IgD-negative memory B cell (primary cell): ENCODE measurements around the gene TUBGCP6. TPM values are rescaled to one million over a fixed set of nuclear protein-coding genes. Genes with fewer than 3 reads are reported as not detected.
"Not testable (repeated sequence)": the region's sequence is repeated elsewhere in the genome, so short reads cannot be mapped to it uniquely, and the experiment has no call there.

Experiments
- H3K27ac Mint-ChIP-seq, 3 donors: one replicate each; pipeline ENCODE4 v1.8.0; 2020 to 2022; ENCODE audit warnings: mild to moderate bottlenecking in 3 of 3, mixed read lengths in 3 of 3, moderate library complexity in 1 of 3
- H3K27me3 Mint-ChIP-seq: one replicate; pipeline ENCODE4 v1.8.0; 2021; ENCODE audit warnings: mixed read lengths
- H3K36me3 Mint-ChIP-seq: one replicate; pipeline ENCODE4 v1.8.0; 2020; ENCODE audit warnings: mild to moderate bottlenecking, mixed read lengths
- H3K4me1 Mint-ChIP-seq, 3 donors: one replicate each; pipeline ENCODE4 v1.8.0; 2020 to 2022; ENCODE audit warnings: mixed read lengths in 3 of 3, mild to moderate bottlenecking in 1 of 3
- H3K4me3 Mint-ChIP-seq, 4 donors: one replicate each; pipeline ENCODE4 v1.8.0; 2020 to 2022; ENCODE audit warnings: mild to moderate bottlenecking in 4 of 4, mixed read lengths in 4 of 4, moderate library complexity in 3 of 4
- H3K9me3 Mint-ChIP-seq, 3 donors: one replicate each; pipeline ENCODE4 v1.8.0; 2020 to 2021; ENCODE audit warnings: mixed read lengths in 3 of 3, mild to moderate bottlenecking in 1 of 3
- polyA plus RNA-seq: library from polyadenylated mRNA; unstranded; fragments of 300-500 nt; fragmentation: Illumina TruSeq; gene quantifications from one replicate; pipeline ENCODE4 v1.2.3, GENCODE V29; 2021

TUBGCP6 gene
- polyA plus RNA-seq, 1 donor from 2014 or later = 17.0 TPM

DNA sequence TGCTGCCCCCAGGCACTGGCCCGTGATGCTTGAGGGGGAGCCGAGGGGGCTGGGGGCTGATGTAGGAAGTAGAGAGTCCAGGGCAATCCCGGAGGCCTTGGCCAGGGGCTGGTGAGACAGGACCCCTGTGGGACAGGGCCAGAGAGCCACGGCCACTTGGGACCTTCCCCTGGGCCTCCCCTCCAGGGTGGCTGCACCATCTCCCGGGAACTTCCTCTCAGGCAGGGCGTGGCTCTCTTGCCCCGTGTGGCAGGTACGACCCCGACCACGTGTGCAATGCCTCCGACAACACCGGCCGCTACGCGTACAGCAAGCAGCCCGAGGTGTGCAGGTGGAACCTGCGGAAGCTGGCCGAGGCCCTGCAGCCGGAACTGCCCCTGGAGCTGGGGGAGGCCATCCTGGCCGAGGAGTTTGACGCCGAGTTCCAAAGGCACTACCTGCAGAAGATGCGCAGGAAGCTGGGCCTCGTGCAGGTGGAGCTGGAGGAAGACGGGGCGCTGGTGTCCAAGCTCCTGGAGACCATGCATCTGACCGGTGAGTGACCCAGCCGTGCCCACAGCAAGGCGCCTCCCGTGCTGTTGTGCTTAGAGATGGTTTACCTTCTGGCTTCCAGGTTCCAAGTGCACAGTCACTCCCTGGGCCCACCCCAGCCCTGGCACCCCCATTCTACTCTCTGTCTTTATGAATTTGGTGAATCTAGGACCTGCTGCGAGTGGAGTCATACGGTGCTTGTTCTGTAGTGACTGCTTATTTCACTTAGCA lies 34.3 kb downstream of the TUBGCP6 start:
- Mint-ChIP-seq H3K4me3 (peak overlapping the region in 1 of 4 donors; percentile 26), H3K27ac (peak overlapping the region in 1 of 3 donors; percentile 25), H3K27me3 (no peaks in the 10 kb centered on the region), H3K4me1 (peaks cover 9 to 17% (median 15%) of the 10 kb centered on the region in 3 donors), H3K9me3 (no peaks in the 10 kb centered on the region), H3K36me3 (peaks cover 3% of the 10 kb centered on the region)

DNA sequence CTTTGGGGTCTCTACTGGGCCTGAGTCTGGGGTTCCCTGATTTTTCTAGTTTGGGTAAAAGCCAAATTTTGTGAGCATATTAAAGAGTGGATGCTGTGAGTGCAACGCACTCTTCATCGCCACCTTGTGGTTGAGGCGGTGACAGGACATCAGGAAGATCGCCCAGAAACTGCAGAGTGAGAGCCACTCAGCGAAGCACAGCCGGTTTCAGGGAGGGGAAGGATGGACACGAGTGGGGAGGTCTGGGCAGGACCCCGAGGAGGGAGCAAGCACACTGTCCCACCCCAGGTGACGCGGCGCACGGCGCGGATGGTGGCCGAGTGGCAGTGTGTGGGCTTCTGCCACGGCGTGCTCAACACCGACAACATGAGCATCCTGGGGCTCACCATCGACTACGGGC lies 34.9 kb downstream of the TUBGCP6 start:
- H3K27ac Mint-ChIP-seq = peak overlapping the region; percentile 27 to 80 (median 78)
- H3K9me3 Mint-ChIP-seq = no peaks in the 10 kb centered on the region
- no peaks in the 10 kb centered on the region for H3K27me3 Mint-ChIP-seq
- peaks cover 8 to 19% (median 16%) of the 10 kb centered on the region in 3 donors for H3K4me1 Mint-ChIP-seq
- H3K36me3 Mint-ChIP-seq = peaks cover 3% of the 10 kb centered on the region
- peak overlapping the region in 1 of 4 donors; percentile 9 for H3K4me3 Mint-ChIP-seq

DNA sequence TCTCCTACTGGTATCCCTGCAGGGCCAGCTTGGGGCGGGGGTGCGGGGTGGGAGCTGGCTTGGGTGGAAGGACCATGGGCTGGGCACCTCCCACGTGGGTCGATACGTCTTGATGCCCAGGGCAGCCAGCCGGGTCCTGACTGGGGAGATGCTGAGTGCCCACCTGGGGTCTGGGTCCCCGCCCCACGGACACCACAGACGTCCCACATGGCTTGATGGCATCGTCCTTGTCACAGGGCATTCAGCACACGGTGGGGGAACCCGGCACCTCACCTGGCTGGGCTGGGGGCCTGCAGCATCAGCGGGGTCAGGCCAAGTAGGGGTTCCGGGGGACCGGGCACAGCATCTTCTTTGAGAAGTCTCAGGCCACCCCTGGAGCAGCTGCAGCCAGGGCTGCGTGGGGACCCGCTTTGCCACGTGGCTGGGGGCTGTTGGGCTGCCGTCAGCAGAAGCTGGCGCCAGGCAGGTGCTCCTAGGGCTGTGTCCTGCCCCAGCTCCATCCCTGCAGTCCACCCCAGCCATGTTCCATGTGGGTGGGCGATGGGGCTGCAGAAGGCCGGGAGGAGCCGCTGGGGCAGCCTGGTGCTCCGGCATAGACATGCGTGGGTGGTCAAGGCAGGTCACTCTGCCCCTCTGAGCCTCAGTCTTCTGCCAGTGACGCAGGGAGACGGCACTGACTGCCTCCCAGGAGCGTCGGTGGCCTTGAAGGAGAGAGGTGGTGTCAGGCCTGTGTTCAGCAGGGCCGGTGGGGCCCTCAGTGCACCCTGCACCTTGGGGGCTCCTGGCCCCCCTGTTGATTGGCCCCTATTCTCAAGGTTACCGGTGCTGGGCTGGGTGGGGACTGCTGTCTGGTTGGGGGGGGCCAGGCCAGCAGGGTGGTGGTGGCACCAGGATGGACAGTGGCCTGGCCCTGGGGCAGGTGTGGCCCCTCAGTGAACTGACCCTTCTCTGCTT lies 35.6 kb downstream of the TUBGCP6 start:
- H3K4me3 Mint-ChIP-seq = peak overlapping the region in 1 of 4 donors; percentile 9
- no peaks in the 10 kb centered on the region for H3K9me3 Mint-ChIP-seq
- peak overlapping the region; percentile 27 to 80 (median 78) for H3K27ac Mint-ChIP-seq
- H3K4me1 Mint-ChIP-seq = peaks cover 5 to 17% (median 15%) of the 10 kb centered on the region in 3 donors
- no peaks in the 10 kb centered on the region for H3K27me3 Mint-ChIP-seq
- H3K36me3 Mint-ChIP-seq = peaks cover 2% of the 10 kb centered on the region

DNA sequence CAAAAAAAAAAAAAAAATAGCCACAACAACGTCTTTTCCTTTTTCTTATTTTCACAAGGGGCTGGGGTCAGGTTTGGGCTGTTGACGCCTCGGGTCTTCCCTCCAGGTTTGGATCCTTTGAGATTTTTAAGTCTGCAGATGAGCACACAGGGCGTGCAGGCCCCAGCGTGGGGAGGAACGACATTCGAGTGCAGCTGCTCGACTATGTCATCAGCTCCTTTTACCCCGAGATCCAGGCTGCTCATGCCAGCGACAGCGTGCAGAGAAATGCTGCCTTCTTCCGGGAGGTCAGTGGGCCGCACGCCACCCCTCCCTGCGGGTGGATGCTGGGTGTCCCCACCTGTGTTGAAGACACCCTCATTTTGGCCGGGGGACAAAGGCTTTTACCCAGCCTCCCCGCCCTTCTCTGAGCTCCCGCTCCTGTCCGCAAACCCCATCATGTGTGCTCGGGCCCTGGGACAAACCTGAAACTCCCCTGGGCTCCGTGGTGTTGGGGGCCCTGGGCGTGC lies 36.3 kb downstream of the TUBGCP6 start:
- peaks cover 10 to 17% (median 15%) of the 10 kb centered on the region in 3 donors for H3K4me1 Mint-ChIP-seq
- no peaks in the 10 kb centered on the region for H3K9me3 Mint-ChIP-seq
- no peaks in the 10 kb centered on the region for H3K36me3 Mint-ChIP-seq
- H3K4me3 Mint-ChIP-seq = peak overlapping the region in 2 of 4 donors; percentile 21 to 30
- peak overlapping the region in 2 of 3 donors; percentile 74 to 82 for H3K27ac Mint-ChIP-seq
- no peaks in the 10 kb centered on the region for H3K27me3 Mint-ChIP-seq

DNA sequence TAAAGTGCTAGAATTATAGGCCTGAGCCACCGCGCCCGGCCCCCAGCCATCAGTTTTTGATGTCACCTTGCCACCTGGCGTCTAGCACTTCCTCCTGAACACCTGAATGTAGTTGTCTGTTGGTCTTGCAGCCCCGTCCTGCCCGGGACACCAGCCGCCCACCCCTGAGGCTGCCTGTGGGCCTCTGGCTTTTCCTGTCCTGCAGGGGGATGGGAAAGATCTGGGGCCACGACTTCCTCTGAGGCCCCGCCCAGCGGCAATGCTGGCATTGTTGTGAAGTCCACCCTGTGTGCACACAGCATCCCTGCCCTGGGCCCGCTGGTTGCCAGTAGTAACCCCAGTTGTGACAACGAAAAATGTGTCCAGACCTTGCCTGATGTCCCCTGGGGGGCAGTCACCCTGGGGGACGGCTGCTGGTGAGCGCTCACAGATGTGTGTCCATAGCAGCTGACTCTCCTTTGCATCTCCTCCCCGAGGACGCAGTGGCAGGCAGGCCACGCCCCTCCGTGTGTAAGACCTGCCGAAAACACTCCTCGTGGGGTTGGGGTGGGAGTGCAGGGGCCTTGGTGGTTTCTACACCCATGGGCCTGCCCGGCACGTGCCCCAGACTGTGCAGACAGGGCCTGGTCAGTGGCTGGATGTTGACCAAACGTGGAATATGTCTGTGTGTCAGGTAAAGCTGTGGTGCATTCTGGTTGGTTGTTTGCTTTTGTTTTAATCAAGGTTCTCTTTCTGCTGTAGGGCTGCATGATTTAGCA lies 37.3 kb downstream of the TUBGCP6 start:
- Mint-ChIP-seq H3K36me3 (no peaks in the 10 kb centered on the region), H3K27ac (peak overlapping the region; percentile 71 to 96 (median 82)), H3K9me3 (no peaks in the 10 kb centered on the region), H3K27me3 (no peaks in the 10 kb centered on the region), H3K4me3 (peak overlapping the region in 2 of 4 donors; percentile 27 to 30), H3K4me1 (peaks cover 13 to 17% (median 15%) of the 10 kb centered on the region in 3 donors)

DNA sequence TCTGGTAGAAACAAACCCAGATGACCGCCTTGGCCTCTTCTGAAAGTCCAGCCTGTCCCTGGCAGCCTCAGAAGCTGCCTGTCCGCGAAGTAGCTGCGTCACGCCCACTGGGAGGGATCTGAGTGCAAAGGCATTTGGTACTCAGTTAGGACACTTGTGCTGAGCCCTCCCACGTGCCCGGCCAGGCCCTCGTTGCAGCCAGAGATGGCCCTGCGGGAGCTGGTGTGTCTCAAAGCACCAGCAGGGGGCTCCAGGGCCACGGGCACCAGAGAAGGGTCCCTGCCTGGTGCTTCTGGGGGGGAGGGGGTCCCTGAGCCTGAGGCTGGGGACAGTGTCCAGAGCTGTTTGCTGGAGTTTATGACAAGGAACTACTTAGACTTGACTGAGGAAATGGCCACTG lies 38.2 kb downstream of the TUBGCP6 start:
- H3K4me1 Mint-ChIP-seq = peaks cover 19 to 20% (median 19%) of the 10 kb centered on the region in 3 donors
- no peaks in the 10 kb centered on the region for H3K9me3 Mint-ChIP-seq
- no peak overlapping the region for H3K4me3 Mint-ChIP-seq
- H3K27me3 Mint-ChIP-seq = no peaks in the 10 kb centered on the region
- H3K27ac Mint-ChIP-seq = no peak overlapping the region
- H3K36me3 Mint-ChIP-seq = no peaks in the 10 kb centered on the region

DNA sequence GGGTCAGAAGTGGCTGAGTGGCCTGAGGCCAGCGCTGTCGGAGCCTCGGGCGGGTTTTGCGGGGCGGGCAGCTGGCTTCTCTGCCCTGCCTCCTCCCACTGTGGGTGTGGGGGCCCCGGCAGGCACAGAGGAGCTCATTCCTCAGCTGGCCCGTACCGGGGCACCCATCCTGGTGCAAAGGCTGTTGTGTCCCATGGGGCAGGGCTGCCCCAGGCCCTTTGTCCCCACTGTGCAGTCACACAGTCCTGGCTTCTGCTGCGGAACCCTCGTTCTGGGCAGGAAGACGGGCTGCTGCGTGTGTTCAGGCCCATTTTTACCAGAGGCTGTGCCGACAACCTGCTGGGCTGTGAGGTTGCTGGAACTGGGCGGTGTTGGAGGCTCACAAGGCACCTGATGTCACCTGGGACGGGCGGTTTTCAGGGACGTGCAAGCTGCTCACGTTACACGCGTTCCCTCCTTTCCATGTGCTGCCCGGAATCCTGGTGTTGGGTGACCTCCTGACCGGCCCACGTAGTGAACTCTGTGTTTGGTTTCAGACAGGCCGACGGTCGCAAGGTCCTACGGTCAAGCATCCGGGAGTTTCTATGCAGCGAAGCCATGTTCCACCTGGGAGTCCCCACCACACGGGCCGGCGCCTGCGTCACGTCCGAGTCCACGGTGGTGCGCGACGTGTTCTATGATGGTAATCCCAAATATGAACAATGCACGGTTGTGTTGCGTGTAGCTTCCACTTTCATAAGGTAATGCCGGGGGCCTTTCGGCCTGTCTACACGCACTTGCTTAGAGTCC lies 38.8 kb downstream of the TUBGCP6 start:
- Mint-ChIP-seq H3K9me3 (no peaks in the 10 kb centered on the region), H3K4me1 (peaks cover 19 to 20% (median 19%) of the 10 kb centered on the region in 3 donors), H3K27ac (no peak overlapping the region), H3K27me3 (no peaks in the 10 kb centered on the region), H3K36me3 (no peaks in the 10 kb centered on the region), H3K4me3 (no peak overlapping the region)

DNA sequence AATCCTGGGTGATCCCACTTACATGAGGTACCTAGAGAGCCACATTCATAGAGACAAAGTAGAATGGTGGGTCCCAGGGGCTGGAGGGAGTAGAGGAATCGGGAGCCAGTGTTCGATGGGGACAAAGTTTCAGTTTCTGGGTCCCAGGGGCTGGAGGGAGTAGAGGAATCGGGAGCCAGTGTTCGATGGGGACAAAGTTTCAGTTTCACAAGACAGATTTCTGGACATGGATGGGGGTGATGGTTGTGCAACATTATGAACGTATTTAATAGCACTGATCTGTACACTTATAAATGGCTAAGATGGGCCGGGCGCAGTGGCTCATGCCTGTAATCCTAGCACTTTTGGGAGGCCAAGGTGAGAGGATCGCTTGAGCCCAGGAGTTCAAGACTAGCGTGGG lies 39.8 kb downstream of the TUBGCP6 start:
- H3K4me3 Mint-ChIP-seq = peak overlapping the region in 2 of 4 donors; percentile 1 to 7
- not testable (repeated sequence) for H3K36me3 Mint-ChIP-seq

DNA sequence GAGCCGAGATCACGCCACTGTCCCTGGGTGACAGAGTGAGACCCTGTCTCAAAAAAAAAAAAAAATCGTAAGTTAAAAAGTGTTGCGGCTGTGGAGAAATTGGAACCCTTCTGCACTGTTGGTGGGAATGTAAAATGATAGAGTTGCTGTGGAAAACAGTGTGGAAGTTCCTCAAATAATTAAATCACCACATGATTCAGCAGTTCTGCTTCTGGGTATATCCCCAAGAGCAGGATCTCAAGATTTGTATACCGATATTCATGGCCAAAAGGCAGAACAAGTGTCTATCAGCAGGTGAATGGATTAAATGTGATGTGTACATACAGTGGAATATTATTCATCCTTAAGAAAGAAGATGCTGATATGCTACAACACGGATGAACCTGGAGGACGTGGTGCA lies 40.3 kb downstream of the TUBGCP6 start:
- no peaks in the 10 kb centered on the region for H3K9me3 Mint-ChIP-seq
- H3K27me3 Mint-ChIP-seq = no peaks in the 10 kb centered on the region
- peaks cover 14 to 16% (median 15%) of the 10 kb centered on the region in 3 donors for H3K4me1 Mint-ChIP-seq
- peak overlapping the region in 1 of 4 donors; percentile 7 for H3K4me3 Mint-ChIP-seq
- H3K27ac Mint-ChIP-seq = peak overlapping the region in 1 of 3 donors; percentile 17
- no peaks in the 10 kb centered on the region for H3K36me3 Mint-ChIP-seq

More for the DNA sequence above, 39.8 kb downstream of the TUBGCP6 start:
- H3K27ac Mint-ChIP-seq = peak overlapping the region in 2 of 3 donors; percentile 17 to 70
- H3K9me3 Mint-ChIP-seq, H3K27me3 Mint-ChIP-seq: not testable (repeated sequence)
- H3K4me1 Mint-ChIP-seq = peaks cover 18 to 19% (median 19%) of the 10 kb centered on the region in 3 donors

DNA sequence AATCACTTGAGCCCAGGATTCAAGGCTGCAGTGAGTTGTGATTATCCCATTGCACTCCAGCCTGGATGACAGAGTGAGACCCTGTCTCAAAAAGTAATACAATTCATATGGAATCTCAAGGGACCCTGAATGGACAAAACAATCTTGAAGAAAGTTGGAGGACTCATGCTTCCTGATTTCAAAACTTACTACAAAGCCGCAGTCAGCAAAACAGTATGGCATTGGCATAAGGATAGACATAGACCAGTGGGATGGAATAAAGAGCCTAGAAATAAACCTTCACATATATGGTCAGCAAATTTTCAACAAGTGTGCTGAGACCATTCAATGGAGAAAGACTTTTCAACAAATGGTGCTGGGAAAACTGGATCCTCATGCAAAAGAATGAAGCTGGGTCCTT lies 41.5 kb downstream of the TUBGCP6 start:
- peak overlapping the region in 1 of 4 donors; percentile 90 for H3K4me3 Mint-ChIP-seq
- no peaks in the 10 kb centered on the region for H3K36me3 Mint-ChIP-seq
- peaks cover 13 to 19% (median 15%) of the 10 kb centered on the region in 3 donors for H3K4me1 Mint-ChIP-seq
- no peaks in the 10 kb centered on the region for H3K9me3 Mint-ChIP-seq
- H3K27me3 Mint-ChIP-seq = no peaks in the 10 kb centered on the region
- H3K27ac Mint-ChIP-seq = peak overlapping the region in 1 of 3 donors; percentile 56

DNA sequence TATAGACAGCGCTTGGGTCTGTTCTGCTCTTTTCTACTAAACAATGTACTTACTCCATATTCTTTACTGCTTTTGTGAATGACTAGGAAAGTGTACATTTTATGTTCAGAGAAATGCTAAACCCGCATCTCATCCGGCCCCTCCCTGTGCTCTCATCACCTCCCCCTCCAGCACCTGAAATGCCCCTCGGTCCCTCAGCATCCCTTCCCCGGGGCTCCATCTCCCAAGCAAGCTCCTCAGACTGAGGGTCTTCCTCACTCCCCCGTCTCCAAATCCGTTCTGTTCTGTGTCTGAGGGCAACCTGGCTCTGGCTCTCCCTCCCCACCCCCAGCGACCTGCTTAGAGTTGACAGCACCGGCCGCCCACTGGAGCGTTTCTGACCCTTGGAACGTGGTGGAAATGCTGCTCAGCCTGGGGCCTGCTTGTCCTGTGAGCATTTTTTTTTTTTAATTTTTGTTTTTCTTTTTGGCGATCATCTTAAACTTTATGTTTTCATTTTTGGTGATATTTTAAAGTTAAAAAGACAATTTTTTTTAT lies 42.6 kb downstream of the TUBGCP6 start:
- Mint-ChIP-seq H3K4me1 (peaks cover 10 to 13% (median 12%) of the 10 kb centered on the region in 3 donors), H3K4me3 (peak overlapping the region; percentile 85 to 94 (median 88))

DNA sequence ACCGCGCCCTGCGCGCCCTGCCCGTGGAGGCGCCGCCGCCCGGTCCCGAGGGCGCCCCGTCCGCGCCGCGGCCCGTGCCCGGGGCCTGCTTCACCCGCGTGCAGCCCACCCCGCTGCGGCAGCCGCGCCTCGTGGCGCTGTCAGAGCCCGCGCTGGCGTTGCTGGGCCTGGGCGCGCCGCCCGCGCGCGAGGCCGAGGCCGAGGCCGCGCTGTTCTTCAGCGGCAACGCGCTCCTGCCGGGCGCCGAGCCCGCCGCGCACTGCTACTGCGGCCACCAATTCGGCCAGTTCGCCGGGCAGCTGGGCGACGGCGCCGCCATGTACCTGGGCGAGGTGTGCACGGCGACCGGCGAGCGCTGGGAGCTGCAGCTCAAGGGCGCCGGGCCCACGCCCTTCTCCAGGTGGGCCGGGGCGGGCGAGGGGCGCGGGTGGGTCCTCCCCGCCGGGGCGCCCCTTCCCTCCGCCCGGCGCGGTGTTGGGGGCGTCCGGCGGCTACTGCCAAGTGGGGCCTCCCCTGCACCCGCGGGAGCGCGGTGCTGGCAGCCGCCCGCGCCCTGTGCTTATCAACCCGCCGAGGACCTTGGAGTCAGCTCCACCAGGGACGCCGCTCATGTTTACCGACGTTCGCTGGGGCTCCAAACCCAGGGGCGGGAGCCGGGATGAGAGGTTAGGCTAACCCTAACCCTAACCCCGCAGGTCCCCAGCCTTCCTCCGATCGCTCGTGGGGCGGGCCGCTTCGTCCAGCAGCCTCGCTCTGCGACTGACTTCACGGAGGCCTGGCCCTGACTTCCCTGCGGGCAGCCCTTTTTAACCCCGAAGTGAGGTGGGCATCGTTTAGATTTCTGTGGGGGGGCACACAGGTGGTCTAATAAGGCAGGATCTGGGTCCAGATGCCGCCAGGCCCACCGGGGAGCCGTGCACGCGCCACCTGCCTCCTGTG lies 43.4 kb downstream of the TUBGCP6 start:
- H3K4me3 Mint-ChIP-seq = peak overlapping the region; percentile 85 to 94 (median 88)
- peaks cover 2% of the 10 kb centered on the region for H3K36me3 Mint-ChIP-seq

More for the DNA sequence above, 42.6 kb downstream of the TUBGCP6 start:
- Mint-ChIP-seq H3K27me3 (no peaks in the 10 kb centered on the region), H3K9me3 (no peaks in the 10 kb centered on the region), H3K36me3 (peaks cover 2% of the 10 kb centered on the region), H3K27ac (peak overlapping the region; percentile 13 to 94 (median 91))

More for the DNA sequence above, 43.4 kb downstream of the TUBGCP6 start:
- peak overlapping the region; percentile 13 to 94 (median 91) for H3K27ac Mint-ChIP-seq
- H3K27me3 Mint-ChIP-seq = no peaks in the 10 kb centered on the region
- H3K4me1 Mint-ChIP-seq = peaks cover 10 to 13% (median 12%) of the 10 kb centered on the region in 3 donors
- no peaks in the 10 kb centered on the region for H3K9me3 Mint-ChIP-seq
